Measurements from ENCODE around the gene PRSS53. TPM values are rescaled to one million over a fixed set of nuclear protein-coding genes. Genes with fewer than 3 reads are reported as not detected.
"Not testable (repeated sequence)": the region's sequence is repeated elsewhere in the genome, so short reads cannot be mapped to it uniquely, and the experiment has no call there.

PRSS53 gene
- 3.3 to 7.0 TPM (median 5.9 TPM) in 3 replicates for total RNA-seq
- long read RNA-seq = 0 reads

- TF ChIP-seq CTCF (IDR thresholded peaks at IDR 0.05) = no peak
- Mint-ChIP-seq H3K4me1 (ENCODE audit: low read depth) (peaks cover 17% of the 10 kb centered on the region), H3K4me3 (ENCODE audit: unreplicated experiment) (no peak within 1 kb of the TSS), H3K27me3 (ENCODE audit: low read depth) (no peaks in the 10 kb centered on the region), H3K9me3 (ENCODE audit: low read depth) (no peaks in the 10 kb centered on the region), H3K27ac (ENCODE audit: unreplicated experiment) (no peak within 1 kb of the TSS), H3K36me3 (ENCODE audit: low read depth) (peaks cover 6% of the 10 kb centered on the region)
- no peak for DNase-seq (ENCODE audit: low spot score)
Measured at GRCh38 chr16:31088459-31089183, at the start of gene PRSS53. Gene PRSS53, minus strand, starts transcription at chr16:31088943. Its CDS starts 134 bp downstream, at chr16:31088809.

GRCh38 chr16:31136822-31137499, 48.2 kb upstream of the PRSS53 start:
- not testable (repeated sequence) for DNase-seq (ENCODE audit: low spot score); H3K9me3 Mint-ChIP-seq (ENCODE audit: low read depth); H3K4me3 Mint-ChIP-seq (ENCODE audit: unreplicated experiment); H3K27me3 Mint-ChIP-seq (ENCODE audit: low read depth); H3K27ac Mint-ChIP-seq (ENCODE audit: unreplicated experiment); H3K36me3 Mint-ChIP-seq (ENCODE audit: low read depth)
- peaks cover 24% of the 10 kb centered on the region for H3K4me1 Mint-ChIP-seq (ENCODE audit: low read depth)

- H3K4me1 Mint-ChIP-seq (ENCODE audit: low read depth) = peaks cover 17% of the 10 kb centered on the region
- no peak for DNase-seq (ENCODE audit: low spot score)
- TF ChIP-seq CTCF (IDR thresholded peaks at IDR 0.05) = no peak
- H3K36me3 Mint-ChIP-seq (ENCODE audit: low read depth) = peaks cover under 1% of the 10 kb centered on the region
- H3K4me3 Mint-ChIP-seq (ENCODE audit: unreplicated experiment) = no peak overlapping the region
- H3K9me3 Mint-ChIP-seq (ENCODE audit: low read depth) = no peaks in the 10 kb centered on the region
- H3K27ac Mint-ChIP-seq (ENCODE audit: unreplicated experiment) = no peak overlapping the region
- no peaks in the 10 kb centered on the region for H3K27me3 Mint-ChIP-seq (ENCODE audit: low read depth)
Measured at GRCh38 chr16:31136287-31136662, 47.5 kb upstream of the PRSS53 start.

- no peak within 1 kb of the TSS for H3K27ac Mint-ChIP-seq (ENCODE audit: unreplicated experiment)
- H3K9me3 Mint-ChIP-seq (ENCODE audit: low read depth) = no peaks in the 10 kb centered on the region
- peaks cover 2% of the 10 kb centered on the region for H3K36me3 Mint-ChIP-seq (ENCODE audit: low read depth)
- no peak for TF ChIP-seq CTCF (IDR thresholded peaks at IDR 0.05)
- H3K4me3 Mint-ChIP-seq (ENCODE audit: unreplicated experiment) = no peak within 1 kb of the TSS
- no peak for DNase-seq (ENCODE audit: low spot score)
- H3K27me3 Mint-ChIP-seq (ENCODE audit: low read depth) = no peaks in the 10 kb centered on the region
- peaks cover 12% of the 10 kb centered on the region for H3K4me1 Mint-ChIP-seq (ENCODE audit: low read depth)
Measured at GRCh38 chr16:31135535-31136286, 47.0 kb upstream of the PRSS53 start, which contains the start of gene PRSS8. Gene PRSS8, minus strand, starts transcription at chr16:31135727. Its CDS starts 229 bp downstream, at chr16:31135498.

- peaks cover 2% of the 10 kb centered on the region for H3K36me3 Mint-ChIP-seq (ENCODE audit: low read depth)
- H3K4me1 Mint-ChIP-seq (ENCODE audit: low read depth) = peaks cover 10% of the 10 kb centered on the region
- no peak for DNase-seq (ENCODE audit: low spot score)
- no peak overlapping the region for H3K27ac Mint-ChIP-seq (ENCODE audit: unreplicated experiment)
- H3K9me3 Mint-ChIP-seq (ENCODE audit: low read depth) = no peaks in the 10 kb centered on the region
- TF ChIP-seq CTCF (IDR thresholded peaks at IDR 0.05) = no peak
- H3K4me3 Mint-ChIP-seq (ENCODE audit: unreplicated experiment) = no peak overlapping the region
- no peaks in the 10 kb centered on the region for H3K27me3 Mint-ChIP-seq (ENCODE audit: low read depth)
Measured at GRCh38 chr16:31134625-31135534, 46.1 kb upstream of the PRSS53 start.
